GM19397 (cell line): ENCODE measurements around the gene GIT2.
"Not testable (repeated sequence)": the region's sequence is repeated elsewhere in the genome, so short reads cannot be mapped to it uniquely, and the experiment has no call there.

Source experiments
- ATAC-seq: cut with Tn5 transposase; IDR thresholded peaks from one replicate; pipeline ENCODE4 v1.9.1; 2021; ENCODE audit warnings: mild to moderate bottlenecking, moderate library complexity; ENCODE audit not compliant: unreplicated experiment

GIT2 gene

GRCh38 chr12:110006115-110006514, 9.9 kb upstream of the GIT2 start:
- ATAC-seq, result no peak

DNA sequence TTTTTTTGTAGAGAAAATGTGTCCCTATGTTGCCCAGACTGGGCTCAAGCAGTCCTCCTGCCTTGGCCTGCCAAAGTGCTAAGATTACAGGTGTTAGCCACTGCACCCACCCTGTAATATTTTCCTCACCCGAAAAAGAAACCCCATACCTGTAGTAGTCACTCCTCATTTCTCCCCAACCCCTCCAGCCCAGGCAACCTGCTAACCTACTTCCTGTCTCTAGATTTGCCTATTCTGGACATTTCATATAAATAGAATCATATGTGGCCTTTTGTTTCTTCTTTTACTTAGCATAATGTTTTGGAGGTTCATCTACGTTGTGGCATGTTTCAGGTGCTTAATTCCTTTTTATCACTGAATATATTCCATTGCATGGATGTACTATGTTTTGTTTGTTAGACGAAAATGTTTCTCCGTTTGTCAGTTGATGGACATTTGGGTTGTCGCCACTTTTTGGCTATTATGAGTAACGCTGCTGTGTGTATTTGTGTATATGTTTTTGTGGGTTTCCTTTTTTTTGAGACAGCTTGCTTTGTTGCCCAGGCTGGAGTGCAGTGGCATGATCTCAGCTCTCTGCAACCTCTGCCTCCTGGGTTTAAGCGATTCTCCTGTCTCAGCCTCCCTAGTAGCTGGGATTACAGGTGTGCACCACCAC, 9.3 kb upstream of the GIT2 start:
- ATAC-seq, result peak; percentile 61

GRCh38 chr12:110004598-110004997, 8.4 kb upstream of the GIT2 start:
- no peak for ATAC-seq

- ATAC-seq, result no peak
Observed at GRCh38 chr12:110002676-110003515, 6.7 kb upstream of the GIT2 start.

DNA sequence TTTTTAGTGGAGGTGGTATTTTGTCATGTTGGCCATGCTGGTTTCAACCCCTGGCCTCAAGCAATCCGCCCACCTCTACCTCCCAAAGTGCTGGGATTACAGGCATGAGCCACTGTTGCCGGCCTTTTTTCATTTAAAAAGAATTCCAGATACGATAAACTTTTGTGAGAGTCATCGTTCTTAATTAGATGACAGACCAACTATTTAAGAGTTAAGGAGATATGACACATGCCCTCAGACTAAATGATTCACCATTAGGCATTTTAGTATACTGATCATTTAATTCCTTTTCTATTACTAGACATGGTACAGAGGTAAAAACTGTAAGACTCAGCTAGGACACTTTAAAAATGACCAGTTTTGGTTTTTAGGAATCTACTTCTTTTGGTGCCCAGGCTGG, 5.4 kb upstream of the GIT2 start:
- ATAC-seq, result no peak

GRCh38 chr12:109999983-110000505, 3.9 kb upstream of the GIT2 start:
- no peak for ATAC-seq

DNA sequence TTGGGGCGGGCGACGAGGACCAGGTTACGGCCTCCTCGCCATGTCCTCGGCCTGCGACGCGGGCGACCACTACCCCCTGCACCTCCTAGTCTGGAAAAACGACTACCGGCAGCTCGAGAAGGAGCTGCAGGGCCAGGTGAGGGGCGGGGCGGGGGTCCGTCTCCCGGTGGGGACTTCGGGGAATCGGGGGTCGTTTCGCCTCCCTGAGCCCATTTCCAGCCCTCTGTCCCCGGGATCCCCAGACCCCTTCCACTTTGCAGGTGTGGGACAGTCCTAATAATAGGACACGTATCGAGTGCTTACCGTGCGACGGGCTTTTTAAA, 3.4 kb upstream of the GIT2 start:
- ATAC-seq, result no peak

DNA sequence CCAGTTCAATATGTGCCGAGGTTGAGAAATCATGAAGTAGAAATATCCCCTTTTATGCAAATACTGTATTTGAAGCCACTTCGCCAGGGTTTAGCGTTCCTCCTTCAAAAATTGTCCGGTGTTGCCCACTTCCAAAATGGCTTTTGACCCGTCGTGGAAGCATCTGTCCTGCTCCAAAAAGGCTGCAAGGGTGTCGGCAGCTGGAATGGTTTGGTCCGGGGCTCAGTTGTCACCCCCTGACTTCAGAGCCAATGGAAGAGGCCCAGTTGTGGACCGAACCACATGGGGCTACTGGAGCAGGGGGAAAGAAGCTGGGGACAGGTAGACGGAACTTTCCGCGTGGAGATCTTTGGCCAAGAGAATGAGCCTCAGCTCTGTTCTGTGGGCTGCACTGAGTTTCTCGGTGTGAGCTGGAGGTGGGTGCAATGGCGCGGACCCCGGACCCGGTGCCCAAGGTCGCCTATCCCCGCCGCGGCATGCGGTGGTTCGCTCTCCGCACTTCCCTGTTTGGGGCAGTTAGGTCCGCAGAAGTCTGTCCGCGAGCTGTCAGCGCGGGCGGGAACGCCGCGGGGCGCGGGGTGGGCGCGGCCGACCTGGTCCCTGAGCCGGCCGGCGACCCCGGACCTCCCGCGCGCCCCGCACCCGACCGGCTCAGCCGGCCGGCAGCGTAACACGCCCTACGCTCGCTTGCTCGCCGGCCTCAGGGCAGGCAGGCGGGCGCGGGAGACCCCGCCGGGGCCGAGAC, 2.9 kb upstream of the GIT2 start, which contains the start of gene ANKRD13A:
Gene ANKRD13A, plus strand, starts transcription at position 527 of the 745 bp plus-strand sequence. CDS start 259 bp downstream, outside the sequence.
- ATAC-seq, result peak; percentile 48

DNA sequence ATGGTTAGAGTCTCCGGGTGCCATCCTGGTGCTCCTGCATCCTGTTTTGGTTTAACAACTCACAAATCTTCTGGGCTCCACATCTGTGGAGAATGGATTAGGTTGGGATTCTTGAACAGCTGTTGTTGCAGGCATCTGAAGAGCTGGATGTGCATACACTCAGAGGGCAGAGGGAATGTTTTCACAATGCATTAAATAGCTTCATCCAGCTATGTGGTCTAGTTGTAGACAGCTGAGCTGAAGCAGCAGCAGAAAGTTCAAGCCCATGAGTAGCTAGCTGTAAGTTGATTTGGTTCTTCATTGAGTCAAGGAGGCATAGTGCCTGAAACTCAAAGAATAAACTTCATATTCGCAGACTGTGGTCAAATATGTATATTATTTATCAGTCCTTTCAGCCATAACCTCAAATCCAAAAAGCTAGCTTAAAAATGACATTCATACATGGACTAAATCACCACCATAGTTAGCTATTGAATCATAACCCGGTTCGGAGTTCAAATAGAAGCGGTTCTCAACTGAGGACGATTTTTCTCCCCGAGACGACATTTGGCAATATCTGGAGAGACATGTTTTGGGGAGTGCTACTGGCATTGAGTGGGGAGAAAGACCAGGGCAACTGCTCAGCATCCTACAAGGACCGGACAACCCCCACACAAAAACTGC, 2.2 kb upstream of the GIT2 start:
- ATAC-seq, result no peak

- ATAC-seq, result no peak
Observed at GRCh38 chr12:109997393-109997792, 1.2 kb upstream of the GIT2 start.

GRCh38 chr12:109996483-109996853, 300 bp upstream of the GIT2 start:
- ATAC-seq, result no peak

- no peak for ATAC-seq
Observed at GRCh38 chr12:109995361-109995685, 845 bp downstream of the GIT2 start.

- ATAC-seq, result no peak
Observed at GRCh38 chr12:109994401-109995175, 1.6 kb downstream of the GIT2 start.

- ATAC-seq, result no peak
Observed at GRCh38 chr12:109993091-109993490, 3.1 kb downstream of the GIT2 start.

GRCh38 chr12:109991586-109991985, 4.6 kb downstream of the GIT2 start:
- ATAC-seq, result no peak

GRCh38 chr12:109989380-109989779, 6.8 kb downstream of the GIT2 start:
- no peak for ATAC-seq

- ATAC-seq, result no peak
Observed at GRCh38 chr12:109988903-109989302, 7.3 kb downstream of the GIT2 start.

DNA sequence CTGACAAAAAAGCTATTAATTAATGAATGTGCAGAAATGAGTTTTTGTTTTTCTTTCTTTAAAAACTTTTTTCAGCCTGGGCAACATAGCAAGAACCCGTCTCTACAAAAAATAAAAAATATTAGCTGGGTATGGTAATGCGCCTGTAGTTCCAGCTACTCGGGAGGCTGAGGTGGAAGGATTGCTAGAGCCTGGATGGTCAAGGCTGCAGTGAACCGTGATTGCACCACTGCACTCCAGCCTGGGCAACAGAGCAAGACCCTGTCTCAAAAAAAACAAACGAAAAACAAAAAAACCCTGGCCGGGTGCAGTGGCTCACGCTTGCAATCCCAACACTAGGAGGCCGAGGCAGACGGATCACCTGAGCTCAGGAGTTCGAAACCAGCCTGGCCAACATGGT, 7.9 kb downstream of the GIT2 start:
- no peak for ATAC-seq

DNA sequence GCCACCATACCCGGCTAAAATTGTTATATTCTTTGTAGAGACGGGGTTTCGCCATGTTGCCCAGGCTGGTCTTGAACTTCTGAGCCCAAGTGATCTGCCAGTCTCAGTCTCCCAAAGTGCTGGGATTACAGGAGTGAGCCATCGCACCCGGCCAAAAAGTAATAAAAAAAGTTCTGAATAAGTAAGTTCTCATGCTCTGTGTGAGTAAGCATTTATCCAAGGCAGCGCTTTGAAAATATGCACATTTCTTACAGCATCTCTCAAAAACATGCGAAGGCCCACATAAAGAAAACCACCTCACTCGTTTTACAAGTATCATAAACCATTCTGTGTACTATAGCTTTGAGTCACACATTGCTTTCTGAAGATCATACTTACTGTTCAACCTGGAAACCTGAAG, 8.6 kb downstream of the GIT2 start:
- ATAC-seq, result no peak

- not testable (repeated sequence) for ATAC-seq
Observed at GRCh38 chr12:109986236-109986635, 9.9 kb downstream of the GIT2 start.
